H9 (cell line): ENCODE results near the gene PDE3A. TPM values are rescaled to one million over a fixed set of nuclear protein-coding genes. Genes with fewer than 3 reads are reported as not detected.
A peak's percentile ranks its signal among the peaks of the same experiment; 100 is the strongest.

Experiments used
- DNase-seq: peaks from one replicate; pipeline ENCODE4 v3.0.0-alpha.2; 2017
- H2AFZ ChIP-seq: one replicate; pipeline ENCODE4 v1.6.1; 2013; ENCODE audit warnings: mild to moderate bottlenecking, low read length, control low read depth, moderate library complexity
- H2AK5ac ChIP-seq: 2 replicates; pipeline ENCODE4 v1.6.1; 2013; ENCODE audit warnings: low read length, control low read depth, mixed read lengths; ENCODE audit not compliant: insufficient read length
- H2BK120ac ChIP-seq: one replicate; pipeline ENCODE4 v1.6.1; 2013; ENCODE audit warnings: low read depth, mild to moderate bottlenecking, low read length, control low read depth, inconsistent platforms; ENCODE audit not compliant: poor library complexity, severe bottlenecking
- H2BK12ac ChIP-seq: 2 replicates; pipeline ENCODE4 v1.6.1; 2013; ENCODE audit warnings: low read length, control low read depth, mixed read lengths, low read depth; ENCODE audit not compliant: insufficient read length
- H2BK15ac ChIP-seq: 2 replicates; pipeline ENCODE4 v1.6.1; 2013; ENCODE audit warnings: low read depth, low read length, control low read depth
- H2BK20ac ChIP-seq: one replicate; pipeline ENCODE4 v1.6.1; 2013; ENCODE audit warnings: low read depth, mild to moderate bottlenecking, low read length, control low read depth, inconsistent platforms; ENCODE audit not compliant: poor library complexity, severe bottlenecking
- H2BK5ac ChIP-seq: 2 replicates; pipeline ENCODE4 v1.6.1; 2013; ENCODE audit warnings: low read length, control low read depth, mixed read lengths; ENCODE audit not compliant: insufficient read length
- H3K14ac ChIP-seq: 2 replicates; pipeline ENCODE4 v1.6.1; 2013; ENCODE audit warnings: low read length, control low read depth; ENCODE audit not compliant: insufficient read depth
- H3K18ac ChIP-seq: 2 replicates; pipeline ENCODE4 v1.6.1; 2013; ENCODE audit warnings: low read depth, mild to moderate bottlenecking, mixed read lengths, low read length, control low read depth; ENCODE audit not compliant: insufficient read length
- H3K23ac ChIP-seq: 2 replicates; pipeline ENCODE4 v1.6.1; 2013; ENCODE audit warnings: low read length, control low read depth, mixed read lengths, low read depth; ENCODE audit not compliant: insufficient read length
- H3K23me2 ChIP-seq: 2 replicates; pipeline ENCODE4 v1.6.1; 2013; ENCODE audit warnings: low read depth, mild to moderate bottlenecking, mixed read lengths, low read length, control low read depth; ENCODE audit not compliant: insufficient read length, poor library complexity, severe bottlenecking
- H3K27ac ChIP-seq: 2 replicates; pipeline ENCODE4 v1.5.1; 2013; ENCODE audit warnings: low read length, control low read depth, mixed read lengths, low read depth; ENCODE audit not compliant: insufficient read length
- H3K27me3 ChIP-seq: 2 replicates; pipeline ENCODE4 v1.6.1; 2013; ENCODE audit warnings: low read length, control low read depth, inconsistent platforms; ENCODE audit not compliant: insufficient read depth
- H3K4ac ChIP-seq: 2 replicates; pipeline ENCODE4 v1.6.1; 2013; ENCODE audit warnings: low read depth, mild to moderate bottlenecking, control low read depth, inconsistent platforms, low read length, moderate library complexity
- H3K4me1 ChIP-seq: 2 replicates; pipeline ENCODE4 v1.6.1; 2013; ENCODE audit warnings: low read length, control low read depth, inconsistent platforms; ENCODE audit not compliant: insufficient read depth
- H3K4me2 ChIP-seq: 2 replicates; pipeline ENCODE4 v1.6.1; 2013; ENCODE audit warnings: low read length, control low read depth, mixed read lengths; ENCODE audit not compliant: insufficient read length, insufficient read depth
- H3K56ac ChIP-seq: 2 replicates; pipeline ENCODE4 v1.6.1; 2013; ENCODE audit warnings: low read depth, mild to moderate bottlenecking, mixed read lengths, low read length, control low read depth; ENCODE audit not compliant: insufficient read length
- H3K79me1 ChIP-seq: 2 replicates; pipeline ENCODE4 v1.6.1; 2013; ENCODE audit warnings: low read depth, mild to moderate bottlenecking, moderate library complexity, low read length, control low read depth, inconsistent platforms; ENCODE audit not compliant: insufficient read depth, poor library complexity, severe bottlenecking
- H3K79me2 ChIP-seq: 2 replicates; pipeline ENCODE4 v1.6.1; 2013; ENCODE audit warnings: low read length, control low read depth, inconsistent platforms; ENCODE audit not compliant: insufficient read depth
- H3K9ac ChIP-seq: 2 replicates; pipeline ENCODE4 v1.6.1; 2013; ENCODE audit warnings: low read length, control low read depth, mixed read lengths; ENCODE audit not compliant: insufficient read length; ENCODE audit errors: extremely low read depth
- H3K9me3 ChIP-seq: one replicate; pipeline ENCODE4 v1.6.1; 2013; ENCODE audit warnings: low read depth, low read length, inconsistent platforms; ENCODE audit not compliant: control insufficient read depth
- H3T11ph ChIP-seq: one replicate; pipeline ENCODE4 v1.6.1; 2013; ENCODE audit warnings: mild to moderate bottlenecking, low read length, control low read depth, inconsistent platforms
- H4K20me1 ChIP-seq: one replicate; pipeline ENCODE4 v1.6.1; 2013; ENCODE audit not compliant: control insufficient read depth, insufficient read length, insufficient read depth
- H4K5ac ChIP-seq: 2 replicates; pipeline ENCODE4 v1.6.1; 2013; ENCODE audit warnings: low read depth, mild to moderate bottlenecking, mixed read lengths, low read length, control low read depth; ENCODE audit not compliant: insufficient read length
- H4K8ac ChIP-seq: replicated peaks from 2 replicates; pipeline ENCODE4 v1.6.1; 2013; ENCODE audit warnings: low read length, control low read depth, mixed read lengths, low read depth; ENCODE audit not compliant: insufficient read length
- H4K91ac ChIP-seq: 2 replicates; pipeline ENCODE4 v1.6.1; 2013; ENCODE audit warnings: low read depth, mild to moderate bottlenecking, moderate library complexity, mixed read lengths, low read length, control low read depth; ENCODE audit not compliant: insufficient read length
- H3K27ac Mint-ChIP-seq, 3 experiments: 2 replicates in 2 of 3; 3 replicates in 1 of 3; pipeline ENCODE4 v1.8.0; 2020 to 2021; ENCODE audit warnings: mixed read lengths in 3 of 3, mild to moderate bottlenecking in 1 of 3, moderate library complexity in 1 of 3
- H3K27me3 Mint-ChIP-seq: 2 replicates; pipeline ENCODE4 v1.8.0; 2021; ENCODE audit warnings: low read depth, mild to moderate bottlenecking, moderate library complexity, mixed read lengths
- H3K36me3 Mint-ChIP-seq, 3 experiments: 2 replicates in 2 of 3; 3 replicates in 1 of 3; pipeline ENCODE4 v1.8.0; 2020 to 2021; ENCODE audit warnings: low read depth in 3 of 3, mixed read lengths in 3 of 3; ENCODE audit not compliant: insufficient read depth in 1 of 3
- H3K4me1 Mint-ChIP-seq, 2 experiments: 2 replicates each; pipeline ENCODE4 v1.8.0; 2020; ENCODE audit warnings: mixed read lengths in 2 of 2
- H3K4me3 Mint-ChIP-seq, 2 experiments: 2 replicates in 1 of 2; 3 replicates in 1 of 2; pipeline ENCODE4 v1.8.0; 2020 to 2021; ENCODE audit warnings: mild to moderate bottlenecking in 2 of 2, mixed read lengths in 2 of 2, moderate library complexity in 1 of 2
- H3K9me3 Mint-ChIP-seq, 2 experiments: 2 replicates in 1 of 2; 3 replicates in 1 of 2; pipeline ENCODE4 v1.8.0; 2020; ENCODE audit warnings: mild to moderate bottlenecking in 2 of 2, mixed read lengths in 2 of 2, moderate library complexity in 1 of 2
- WGBS: extraction: QIAGEN DNeasy Blood & Tissue Kit; methylation state at CpG from one replicate; pipeline ENCODE4 v1.1.7; 2013; ENCODE audit warnings: missing lambda C conversion rate, low lambda C conversion rate, mixed read lengths; ENCODE audit not compliant: insufficient read length; ENCODE audit errors: extremely low coverage; 5-methylcytosine and 5-hydroxymethylcytosine counted together
- total RNA-seq: library from RNA; stranded (reverse); gene quantifications from 2 replicates; pipeline ENCODE4 v1.2.1, GENCODE V29; 2021
- TF ChIP-seq, protein P1 (sequence below): fragments of 200-600 bp; sonication (generic); conservative IDR thresholded peaks from 3 replicates; pipeline ENCODE4 v1.8.0; 2021; ENCODE audit warnings: antibody characterized with exemption, mild to moderate bottlenecking

Gene PDE3A
- total RNA-seq, 1 experiment from 2014 or later: 3.0 TPM

DNA sequence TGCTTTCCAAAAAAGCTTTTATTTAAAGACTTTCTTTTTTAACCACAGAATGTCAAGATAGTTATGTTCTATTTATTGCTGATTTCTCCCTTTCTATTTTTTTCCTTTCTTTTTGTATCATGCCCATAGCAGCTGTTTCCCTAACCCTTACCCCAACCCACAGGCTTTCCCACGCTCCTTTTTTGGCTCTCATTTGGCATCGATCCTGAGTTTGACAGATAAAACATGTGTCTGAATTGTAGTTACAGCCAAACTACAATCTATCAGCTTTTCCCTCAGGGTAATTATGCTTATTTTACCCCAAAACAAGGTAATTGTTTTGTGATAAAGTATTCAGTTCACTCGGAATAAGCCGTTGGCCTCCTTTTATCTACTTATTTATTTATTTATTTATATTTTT, 46.7 kb downstream of the PDE3A start:
- no peak overlapping the region for H3K14ac ChIP-seq
- peak overlapping the region in 2 of 3 experiments; percentile 28 to 59; a peak in 1 of 7 replicates for H3K27ac Mint-ChIP-seq
- WGBS: no CpG with 5 or more reads among the region's 4 CpGs

More for the DNA sequence above, 46.7 kb downstream of the PDE3A start:
- no peak overlapping the region for H3T11ph ChIP-seq
- Mint-ChIP-seq H3K36me3 (no peaks in the 10 kb centered on the region; a peak in 1 of 7 replicates), H3K9me3 (no peaks in the 10 kb centered on the region), H3K4me3 (no peak overlapping the region), H3K4me1 (peaks cover 23 to 25% of the 10 kb centered on the region in 2 experiments), H3K27me3 (no peaks in the 10 kb centered on the region)
- no peak overlapping the region for H4K91ac ChIP-seq
- H2BK15ac ChIP-seq: no peak overlapping the region
- H2AFZ ChIP-seq: no peak overlapping the region
- no peaks in the 10 kb centered on the region for H3K79me2 ChIP-seq
- TF ChIP-seq, protein P1, sequence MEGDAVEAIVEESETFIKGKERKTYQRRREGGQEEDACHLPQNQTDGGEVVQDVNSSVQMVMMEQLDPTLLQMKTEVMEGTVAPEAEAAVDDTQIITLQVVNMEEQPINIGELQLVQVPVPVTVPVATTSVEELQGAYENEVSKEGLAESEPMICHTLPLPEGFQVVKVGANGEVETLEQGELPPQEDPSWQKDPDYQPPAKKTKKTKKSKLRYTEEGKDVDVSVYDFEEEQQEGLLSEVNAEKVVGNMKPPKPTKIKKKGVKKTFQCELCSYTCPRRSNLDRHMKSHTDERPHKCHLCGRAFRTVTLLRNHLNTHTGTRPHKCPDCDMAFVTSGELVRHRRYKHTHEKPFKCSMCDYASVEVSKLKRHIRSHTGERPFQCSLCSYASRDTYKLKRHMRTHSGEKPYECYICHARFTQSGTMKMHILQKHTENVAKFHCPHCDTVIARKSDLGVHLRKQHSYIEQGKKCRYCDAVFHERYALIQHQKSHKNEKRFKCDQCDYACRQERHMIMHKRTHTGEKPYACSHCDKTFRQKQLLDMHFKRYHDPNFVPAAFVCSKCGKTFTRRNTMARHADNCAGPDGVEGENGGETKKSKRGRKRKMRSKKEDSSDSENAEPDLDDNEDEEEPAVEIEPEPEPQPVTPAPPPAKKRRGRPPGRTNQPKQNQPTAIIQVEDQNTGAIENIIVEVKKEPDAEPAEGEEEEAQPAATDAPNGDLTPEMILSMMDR: no peak
- H3K4me2 ChIP-seq: no peak overlapping the region
- H2AK5ac ChIP-seq: no peak overlapping the region
- no peaks in the 10 kb centered on the region for H3K27me3 ChIP-seq
- H4K5ac ChIP-seq: no peak overlapping the region
- H3K4me1 ChIP-seq: peaks cover 1% of the 10 kb centered on the region; the same call in 1 of the 2 replicates
- no peaks in the 10 kb centered on the region for H3K23me2 ChIP-seq
- no peak overlapping the region for H3K18ac ChIP-seq
- no peak overlapping the region for H3K9ac ChIP-seq
- H2BK5ac ChIP-seq: no peak overlapping the region
- H4K8ac ChIP-seq: no peak overlapping the region
- no peak overlapping the region for H3K27ac ChIP-seq
- no peaks in the 10 kb centered on the region for H3K9me3 ChIP-seq
- no peak overlapping the region for H3K23ac ChIP-seq
- no peaks in the 10 kb centered on the region for H3K79me1 ChIP-seq
- H2BK12ac ChIP-seq: no peak overlapping the region
- no peak overlapping the region for H3K56ac ChIP-seq
- no peak overlapping the region for H2BK20ac ChIP-seq
- H2BK120ac ChIP-seq: no peak overlapping the region
- no peak overlapping the region for H3K4ac ChIP-seq
- H4K20me1 ChIP-seq: no peaks in the 10 kb centered on the region
- no peak for DNase-seq
